Measurements from ENCODE around the gene JMJD1C.

The JMJD1C gene

GRCh38 chr10:63281967-63282366 lies 183.8 kb downstream of the JMJD1C start:
- DNase-seq (ENCODE audit: low read depth), result no peak

GRCh38 chr10:63280386-63280785 lies 185.4 kb downstream of the JMJD1C start:
- Histone ChIP-seq H3K9ac (ENCODE audit: low read length) (no peak overlapping the region), H3K4me3 (ENCODE audit: low read length) (no peak overlapping the region), H3K4me1 (ENCODE audit: control insufficient read depth, insufficient read depth, low read length) (no peaks in the 10 kb centered on the region), H3K36me3 (ENCODE audit: control insufficient read depth, insufficient read depth, low read length, severe bottlenecking) (no peaks in the 10 kb centered on the region), H3K9me3 (ENCODE audit: control insufficient read depth, low read length) (no peaks in the 10 kb centered on the region), H3K27me3 (replicated peaks; ENCODE audit: control insufficient read depth, insufficient read depth, low read length) (no peaks in the 10 kb centered on the region)
- DNase-seq (ENCODE audit: low read depth), result no peak

More at GRCh38 chr10:63281967-63282366, 183.8 kb downstream of the JMJD1C start:
- Histone ChIP-seq H3K27me3 (replicated peaks; ENCODE audit: control insufficient read depth, insufficient read depth, low read length) (no peaks in the 10 kb centered on the region), H3K36me3 (ENCODE audit: control insufficient read depth, insufficient read depth, low read length, severe bottlenecking) (no peaks in the 10 kb centered on the region), H3K9ac (ENCODE audit: low read length) (no peak overlapping the region), H3K4me3 (ENCODE audit: low read length) (no peak overlapping the region), H3K9me3 (ENCODE audit: control insufficient read depth, low read length) (no peaks in the 10 kb centered on the region), H3K4me1 (ENCODE audit: control insufficient read depth, insufficient read depth, low read length) (no peaks in the 10 kb centered on the region)

GRCh38 chr10:63275094-63275493 lies 190.7 kb downstream of the JMJD1C start:
- H3K4me3 ChIP-seq (ENCODE audit: low read length), result no peak overlapping the region
- no peaks in the 10 kb centered on the region for H3K36me3 ChIP-seq (ENCODE audit: control insufficient read depth, insufficient read depth, low read length, severe bottlenecking)
- H3K9ac ChIP-seq (ENCODE audit: low read length), result no peak overlapping the region
- DNase-seq (ENCODE audit: low read depth), result no peak
- H3K4me1 ChIP-seq (ENCODE audit: control insufficient read depth, insufficient read depth, low read length), result peaks cover 5% of the 10 kb centered on the region
- H3K9me3 ChIP-seq (ENCODE audit: control insufficient read depth, low read length), result no peaks in the 10 kb centered on the region
- no peaks in the 10 kb centered on the region for H3K27me3 ChIP-seq (replicated peaks; ENCODE audit: control insufficient read depth, insufficient read depth, low read length)

- no peaks in the 10 kb centered on the region for H3K36me3 ChIP-seq (ENCODE audit: control insufficient read depth, insufficient read depth, low read length, severe bottlenecking)
- no peaks in the 10 kb centered on the region for H3K27me3 ChIP-seq (replicated peaks; ENCODE audit: control insufficient read depth, insufficient read depth, low read length)
- H3K9ac ChIP-seq (ENCODE audit: low read length), result no peak overlapping the region
- no peak overlapping the region for H3K4me3 ChIP-seq (ENCODE audit: low read length)
- DNase-seq (ENCODE audit: low read depth), result no peak
- peaks cover 5% of the 10 kb centered on the region for H3K4me1 ChIP-seq (ENCODE audit: control insufficient read depth, insufficient read depth, low read length)
- no peaks in the 10 kb centered on the region for H3K9me3 ChIP-seq (ENCODE audit: control insufficient read depth, low read length)
These were observed 192.2 kb downstream of the JMJD1C start for GRCh38 chr10:63273577-63273976.

- Histone ChIP-seq H3K4me1 (ENCODE audit: control insufficient read depth, insufficient read depth, low read length) (peaks cover 22% of the 10 kb centered on the region), H3K27me3 (replicated peaks; ENCODE audit: control insufficient read depth, insufficient read depth, low read length) (no peaks in the 10 kb centered on the region), H3K4me3 (ENCODE audit: low read length) (peak overlapping the region; percentile 84), H3K9ac (ENCODE audit: low read length) (peak overlapping the region; percentile 89), H3K9me3 (ENCODE audit: control insufficient read depth, low read length) (no peaks in the 10 kb centered on the region), H3K36me3 (ENCODE audit: control insufficient read depth, insufficient read depth, low read length, severe bottlenecking) (no peaks in the 10 kb centered on the region)
- peak; percentile 95 for DNase-seq (ENCODE audit: low read depth)
These were observed 196.8 kb downstream of the JMJD1C start for GRCh38 chr10:63268798-63269503.

GRCh38 chr10:63268149-63268797 lies 197.5 kb downstream of the JMJD1C start:
- DNase-seq (ENCODE audit: low read depth), result peak; percentile 64
- no peaks in the 10 kb centered on the region for H3K27me3 ChIP-seq (replicated peaks; ENCODE audit: control insufficient read depth, insufficient read depth, low read length)
- H3K9ac ChIP-seq (ENCODE audit: low read length), result peak overlapping the region; percentile 89
- no peaks in the 10 kb centered on the region for H3K36me3 ChIP-seq (ENCODE audit: control insufficient read depth, insufficient read depth, low read length, severe bottlenecking)
- peak overlapping the region; percentile 84 for H3K4me3 ChIP-seq (ENCODE audit: low read length)
- H3K4me1 ChIP-seq (ENCODE audit: control insufficient read depth, insufficient read depth, low read length), result peaks cover 22% of the 10 kb centered on the region
- H3K9me3 ChIP-seq (ENCODE audit: control insufficient read depth, low read length), result no peaks in the 10 kb centered on the region

- no peaks in the 10 kb centered on the region for H3K9me3 ChIP-seq (ENCODE audit: control insufficient read depth, low read length)
- no peaks in the 10 kb centered on the region for H3K27me3 ChIP-seq (replicated peaks; ENCODE audit: control insufficient read depth, insufficient read depth, low read length)
- H3K9ac ChIP-seq (ENCODE audit: low read length), result peak overlapping the region; percentile 89
- H3K4me1 ChIP-seq (ENCODE audit: control insufficient read depth, insufficient read depth, low read length), result peaks cover 26% of the 10 kb centered on the region
- DNase-seq (ENCODE audit: low read depth), result peak; percentile 88
- no peaks in the 10 kb centered on the region for H3K36me3 ChIP-seq (ENCODE audit: control insufficient read depth, insufficient read depth, low read length, severe bottlenecking)
- peak overlapping the region; percentile 84 for H3K4me3 ChIP-seq (ENCODE audit: low read length)
These were observed 198.2 kb downstream of the JMJD1C start for GRCh38 chr10:63267414-63268148.

- Histone ChIP-seq H3K36me3 (ENCODE audit: control insufficient read depth, insufficient read depth, low read length, severe bottlenecking) (no peaks in the 10 kb centered on the region), H3K9ac (ENCODE audit: low read length) (peak overlapping the region; percentile 89), H3K9me3 (ENCODE audit: control insufficient read depth, low read length) (no peaks in the 10 kb centered on the region), H3K4me1 (ENCODE audit: control insufficient read depth, insufficient read depth, low read length) (peaks cover 34% of the 10 kb centered on the region), H3K4me3 (ENCODE audit: low read length) (peak overlapping the region; percentile 84), H3K27me3 (replicated peaks; ENCODE audit: control insufficient read depth, insufficient read depth, low read length) (no peaks in the 10 kb centered on the region)
- DNase-seq (ENCODE audit: low read depth), result peak; percentile 45
These were observed 199.1 kb downstream of the JMJD1C start for GRCh38 chr10:63266391-63267316.

- Histone ChIP-seq H3K27me3 (replicated peaks; ENCODE audit: control insufficient read depth, insufficient read depth, low read length) (no peaks in the 10 kb centered on the region), H3K4me1 (ENCODE audit: control insufficient read depth, insufficient read depth, low read length) (peaks cover 41% of the 10 kb centered on the region), H3K36me3 (ENCODE audit: control insufficient read depth, insufficient read depth, low read length, severe bottlenecking) (peaks cover 4% of the 10 kb centered on the region), H3K4me3 (ENCODE audit: low read length) (peak overlapping the region; percentile 84), H3K9ac (ENCODE audit: low read length) (peak overlapping the region; percentile 89), H3K9me3 (ENCODE audit: control insufficient read depth, low read length) (no peaks in the 10 kb centered on the region)
- DNase-seq (ENCODE audit: low read depth), result peak; percentile 26
These were observed 200.0 kb downstream of the JMJD1C start for GRCh38 chr10:63265683-63266235.

- Histone ChIP-seq H3K9me3 (ENCODE audit: control insufficient read depth, low read length) (no peaks in the 10 kb centered on the region), H3K9ac (ENCODE audit: low read length) (peak overlapping the region; percentile 89), H3K27me3 (replicated peaks; ENCODE audit: control insufficient read depth, insufficient read depth, low read length) (no peaks in the 10 kb centered on the region), H3K4me3 (ENCODE audit: low read length) (peak overlapping the region; percentile 84), H3K4me1 (ENCODE audit: control insufficient read depth, insufficient read depth, low read length) (peaks cover 37% of the 10 kb centered on the region), H3K36me3 (ENCODE audit: control insufficient read depth, insufficient read depth, low read length, severe bottlenecking) (peaks cover 5% of the 10 kb centered on the region)
- DNase-seq (ENCODE audit: low read depth), result peak; percentile 75
These were observed 200.6 kb downstream of the JMJD1C start for GRCh38 chr10:63265222-63265617.

Measured in adipocyte (in vitro differentiated cells).